Transverse colon (tissue), 4 donors: ENCODE data around the gene FLYWCH2. TPM values are rescaled to one million over a fixed set of nuclear protein-coding genes. Genes with fewer than 3 reads are reported as not detected.

ENCODE experiments used
- DNase-seq: peaks from one replicate; pipeline ENCODE4 v3.0.0-alpha.2; 2019
- H3K27ac ChIP-seq, 4 donors: fragments of 200-600 bp; sonication (generic); 2 replicates each; pipeline ENCODE4 v1.5.1; 2016 to 2018; ENCODE audit warnings: inconsistent platforms in 4 of 4
- H3K27me3 ChIP-seq: fragments of 200-600 bp; sonication (generic); 2 replicates; pipeline ENCODE4 v1.5.1; 2017; ENCODE audit warnings: inconsistent platforms
- H3K36me3 ChIP-seq, 4 donors: fragments of 200-600 bp; sonication (generic); 2 replicates each; pipeline ENCODE4 v1.5.1; 2017 to 2019; ENCODE audit warnings: inconsistent platforms in 4 of 4
- H3K4me1 ChIP-seq, 4 donors: fragments of 200-600 bp; sonication (generic); 2 replicates each; pipeline ENCODE4 v1.5.1; 2017 to 2020; ENCODE audit warnings: inconsistent platforms in 4 of 4
- H3K4me3 ChIP-seq, 4 donors: fragments of 200-600 bp; sonication (generic); 1 replicate in 1 of 4; 2 replicates in 3 of 4; pipeline versions ENCODE4 v1.5.1 to v1.6.1; 2017 to 2019; ENCODE audit warnings: inconsistent platforms in 4 of 4
- H3K9me3 ChIP-seq, 2 donors: fragments of 200-600 bp; sonication (generic); 2 replicates each; pipeline ENCODE4 v1.5.1; 2017 to 2019; ENCODE audit warnings: inconsistent platforms in 2 of 2
- CTCF ChIP-seq, 5 experiments: fragments of 200-600 bp in 3 of 5; fragments of 450-650 bp in 2 of 5; sonication (generic) in 3 of 5; IDR thresholded peaks; 1 replicate in 2 of 5; 2 replicates in 3 of 5; pipeline ENCODE4 v1.5.1; 2016 to 2017; ENCODE audit warnings: antibody characterized with exemption in 5 of 5, inconsistent platforms in 3 of 5, mild to moderate bottlenecking in 2 of 5, moderate library complexity in 1 of 5
- EP300 ChIP-seq: sonication (generic); formaldehyde crosslinking; IDR thresholded peaks from one replicate; pipeline ENCODE4 v1.6.1; 2017; ENCODE audit warnings: antibody characterized with exemption, low read depth
- POLR2A ChIP-seq: fragments of 450-650 bp; IDR thresholded peaks from one replicate; pipeline ENCODE4 v1.6.1; 2016; ENCODE audit warnings: antibody characterized with exemption, mild to moderate bottlenecking, moderate library complexity
- POLR2AphosphoS5 ChIP-seq, 3 donors: sonication (generic); formaldehyde crosslinking; IDR thresholded peaks; one replicate each; pipeline ENCODE4 v1.6.1; 2016; ENCODE audit warnings: antibody characterized with exemption in 3 of 3
- WGBS, 2 donors: methylation state at CpG; one replicate each; pipeline ENCODE4 v1.1.5; 2018; ENCODE audit warnings: low coverage in 1 of 2; 5-methylcytosine and 5-hydroxymethylcytosine counted together
- in situ Hi-C, 4 donors: fragments of 200-750 bp; cut with MboI; loops; one replicate each; pipeline versions ENCODE4 v1.15.0 to v1.15.1; 2017; ENCODE audit warnings: low sequenced_read_pairs in 3 of 4, low pct_ligation_motif_present in 1 of 4, low pct_unique_long_range_greater_than_20kb in 1 of 4
- intact Hi-C: fragments of 100-400 bp; cut with DNase I; formaldehyde crosslinking; loops from one replicate; pipeline ENCODE4 v1.15.1; 2023; ENCODE audit warnings: low total_unique reads
- total RNA-seq, 4 donors: library from RNA; depleted of rRNA; stranded (reverse); fragments of >200 nt; gene quantifications; one replicate each; pipeline ENCODE4 v1.1.0, GENCODE V29; 2016

The FLYWCH2 gene
- total RNA-seq, 4 donors from 2014 or later: 35.0 to 74.4 (median 50.9) TPM

- peak; percentile 88 for DNase-seq
- Histone ChIP-seq H3K36me3 (no peaks in the 10 kb centered on the region), H3K27me3 (peaks cover 38% of the 10 kb centered on the region), H3K4me1 (peaks cover 0 to 18% (median 7%) of the 10 kb centered on the region in 4 donors), H3K4me3 (peak overlapping the region in 3 of 4 donors; percentile 15 to 38 (median 15)), H3K9me3 (peaks cover 6 to 11% of the 10 kb centered on the region in 2 donors), H3K27ac (peak overlapping the region; percentile 38 to 54 (median 49))
- intact Hi-C loops (no loop called here), in situ Hi-C loops (no loop called here)
- TF ChIP-seq CTCF (IDR thresholded peaks at IDR 0.05) (peak in 4 of 5 experiments; percentile 18 to 57 (median 36)), POLR2A (no peak), EP300 (no peak), POLR2AphosphoS5 (IDR thresholded peaks at IDR 0.05) (peak in 1 of 3 donors; percentile 20)
- 13% methylated on average over 21 of the region's 23 CpGs; no CpG with 5 or more reads in 1 of the 2 donors for WGBS, 2 donors
Observed at GRCh38 chr16:2858245-2859025, 24.6 kb upstream of the FLYWCH2 start.

GRCh38 chr16:2859686-2860265, 23.2 kb upstream of the FLYWCH2 start:
- peaks cover 38% of the 10 kb centered on the region for H3K27me3 ChIP-seq
- H3K36me3 ChIP-seq: no peaks in the 10 kb centered on the region
- no peak for DNase-seq
- H3K4me3 ChIP-seq: no peak overlapping the region
- TF ChIP-seq CTCF (IDR thresholded peaks at IDR 0.05) (no peak), POLR2AphosphoS5 (IDR thresholded peaks at IDR 0.05) (no peak), POLR2A (no peak), EP300 (no peak)
- in situ Hi-C loops: no loop called here
- 88% methylated on average over 9 of the region's 10 CpGs; no CpG with 5 or more reads in 1 of the 2 donors for WGBS, 2 donors
- intact Hi-C loops: no loop called here
- H3K9me3 ChIP-seq: peaks cover under 1 to 6% of the 10 kb centered on the region in 2 donors
- H3K27ac ChIP-seq: no peak overlapping the region
- H3K4me1 ChIP-seq: peaks cover 0 to 18% (median 7%) of the 10 kb centered on the region in 4 donors

DNA sequence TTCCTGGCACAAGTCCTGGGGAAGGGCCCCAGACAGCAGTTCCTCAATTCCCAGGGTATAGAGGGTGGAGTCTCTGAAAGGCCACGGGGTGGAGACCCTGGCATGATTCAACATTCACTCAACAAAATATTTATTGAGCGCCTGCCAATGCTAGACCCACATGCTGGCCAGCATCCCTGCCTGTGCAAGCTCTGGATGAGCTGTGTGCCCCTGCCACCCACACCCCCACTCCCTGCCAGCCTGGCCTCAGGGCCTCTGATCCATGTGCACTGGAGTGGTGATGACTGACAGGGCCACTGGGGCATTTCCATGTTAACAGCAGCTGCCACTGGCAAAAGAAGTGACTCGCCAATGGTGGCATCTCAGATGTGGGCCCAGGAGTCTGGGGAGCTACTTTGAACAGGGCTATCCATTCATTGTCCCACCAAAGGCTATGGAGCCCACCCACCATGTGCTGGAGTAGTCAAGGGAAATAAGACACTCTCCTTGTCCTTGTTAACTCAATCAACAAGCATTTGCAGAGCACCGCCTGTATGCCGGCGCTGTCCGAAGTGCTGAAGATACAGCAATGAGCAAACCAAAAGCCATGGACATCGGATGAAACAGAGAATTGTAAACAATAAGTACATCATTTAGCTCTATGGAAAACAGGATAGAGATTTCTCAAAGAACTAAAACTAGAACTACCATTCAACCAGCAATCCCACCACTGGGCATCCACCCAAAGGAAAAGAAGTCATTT, 22.0 kb upstream of the FLYWCH2 start:
- no peaks in the 10 kb centered on the region for H3K36me3 ChIP-seq
- peaks cover 0 to 18% (median 7%) of the 10 kb centered on the region in 4 donors for H3K4me1 ChIP-seq
- TF ChIP-seq POLR2AphosphoS5 (IDR thresholded peaks at IDR 0.05) (no peak), POLR2A (no peak), CTCF (IDR thresholded peaks at IDR 0.05) (no peak), EP300 (no peak)
- WGBS, 2 donors: 78% methylated on average over 8 of the region's 8 CpGs; no CpG with 5 or more reads in 1 of the 2 donors
- in situ Hi-C loops: no loop called here
- no peak overlapping the region for H3K4me3 ChIP-seq
- H3K9me3 ChIP-seq: peaks cover 0 to 6% of the 10 kb centered on the region in 2 donors
- intact Hi-C loops: no loop called here
- no peak overlapping the region for H3K27ac ChIP-seq
- H3K27me3 ChIP-seq: peaks cover 49% of the 10 kb centered on the region
- DNase-seq: no peak

GRCh38 chr16:2865651-2866050, 17.4 kb upstream of the FLYWCH2 start:
- WGBS, 2 donors: 69 to 81% methylated on average over 4 of the region's 4 CpGs
- in situ Hi-C loops (no loop called here), intact Hi-C loops (no loop called here)
- H3K9me3 ChIP-seq: peaks cover 0 to 4% of the 10 kb centered on the region in 2 donors
- no peak for DNase-seq
- no peak overlapping the region for H3K27ac ChIP-seq
- H3K36me3 ChIP-seq: no peaks in the 10 kb centered on the region
- peaks cover 0 to 10% (median 6%) of the 10 kb centered on the region in 4 donors for H3K4me1 ChIP-seq
- H3K4me3 ChIP-seq: no peak overlapping the region
- peaks cover 23% of the 10 kb centered on the region for H3K27me3 ChIP-seq
- TF ChIP-seq POLR2A (no peak), EP300 (no peak), CTCF (IDR thresholded peaks at IDR 0.05) (no peak), POLR2AphosphoS5 (IDR thresholded peaks at IDR 0.05) (no peak)
